Measurements from ENCODE around the gene RABGGTA.
"Not testable (repeated sequence)": the region's sequence is repeated elsewhere in the genome, so short reads cannot be mapped to it uniquely, and the experiment has no call there.

Gene RABGGTA

DNA sequence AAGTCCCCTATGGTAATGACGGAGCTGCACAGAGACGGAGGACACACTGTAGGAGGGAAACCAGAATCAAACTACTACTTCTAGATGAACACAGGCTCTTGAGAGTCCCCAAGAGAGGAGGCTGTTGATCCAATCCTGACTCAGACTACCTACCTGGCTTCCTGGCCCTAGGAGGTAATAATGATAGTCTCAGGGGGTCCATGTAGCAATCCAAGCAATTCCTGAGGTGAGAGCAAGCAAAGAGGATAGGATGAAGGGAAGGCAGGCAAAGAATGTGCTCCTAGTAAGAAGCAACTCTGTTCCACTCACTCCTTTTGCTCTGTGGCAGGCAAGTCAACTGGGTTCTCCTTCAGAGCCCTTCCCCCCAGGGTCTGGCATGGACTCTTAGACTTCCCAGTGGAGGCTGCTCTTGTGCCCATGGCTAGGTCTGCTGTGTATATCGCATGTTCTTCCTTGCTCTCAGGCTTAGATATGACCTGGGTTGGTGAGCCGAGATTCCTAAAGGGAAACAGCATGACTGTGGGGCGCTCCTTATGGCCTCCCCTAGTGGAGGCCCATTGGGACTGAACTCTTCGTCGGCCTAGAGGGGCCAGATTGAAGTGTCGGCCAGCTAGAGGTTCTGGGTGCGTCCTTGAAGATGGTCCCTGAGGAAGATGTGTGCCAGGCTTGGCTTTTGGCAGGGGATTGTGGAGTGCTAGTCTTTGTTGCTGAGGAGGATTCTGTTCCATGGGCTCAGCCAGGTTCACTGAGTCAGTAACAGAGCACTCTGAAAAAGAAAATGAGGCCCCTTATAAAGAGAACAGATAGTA lies 31.1 kb downstream of the RABGGTA start:
- DNase-seq (ENCODE audit: low spot score), result no peak

DNA sequence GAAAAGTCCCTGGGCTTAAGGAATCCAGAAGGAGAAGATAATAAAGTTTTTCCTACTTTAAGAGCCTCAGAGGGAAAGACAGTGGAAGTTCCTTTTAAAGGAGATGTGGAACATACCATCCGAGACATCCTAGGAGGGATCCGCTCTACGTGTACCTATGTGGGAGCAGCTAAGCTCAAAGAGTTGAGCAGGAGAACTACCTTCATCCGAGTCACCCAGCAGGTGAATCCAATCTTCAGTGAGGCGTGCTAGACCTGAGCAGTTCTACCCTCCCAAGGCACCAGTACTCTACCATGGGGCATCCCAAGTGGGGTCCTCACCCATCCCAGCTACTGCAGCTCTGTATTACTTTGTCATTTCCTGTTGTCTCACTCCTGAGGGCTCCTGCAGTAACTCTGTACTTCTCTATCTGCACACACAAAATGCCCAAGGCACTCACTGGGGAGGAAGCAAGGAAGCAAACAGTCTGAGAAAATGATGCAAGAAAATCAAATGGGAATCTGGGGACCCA lies 32.8 kb downstream of the RABGGTA start:
- no peak for DNase-seq (ENCODE audit: low spot score)

DNA sequence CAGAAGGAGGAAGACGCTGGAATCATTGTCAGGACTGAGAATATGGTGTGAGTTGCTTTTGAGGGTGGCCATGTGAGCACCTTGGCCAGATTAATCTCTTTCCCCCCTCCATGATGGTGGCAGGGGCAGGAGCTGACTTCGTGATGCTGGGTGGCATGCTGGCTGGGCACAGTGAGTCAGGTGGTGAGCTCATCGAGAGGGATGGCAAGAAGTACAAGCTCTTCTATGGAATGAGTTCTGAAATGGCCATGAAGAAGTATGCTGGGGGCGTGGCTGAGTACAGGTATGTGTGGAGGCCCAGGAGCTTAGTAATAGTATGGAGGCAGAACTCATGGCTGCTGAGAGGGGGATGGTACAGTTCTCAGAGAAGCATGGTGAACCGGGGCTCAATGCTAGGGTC lies 33.3 kb downstream of the RABGGTA start:
- DNase-seq (ENCODE audit: low spot score), result no peak

DNA sequence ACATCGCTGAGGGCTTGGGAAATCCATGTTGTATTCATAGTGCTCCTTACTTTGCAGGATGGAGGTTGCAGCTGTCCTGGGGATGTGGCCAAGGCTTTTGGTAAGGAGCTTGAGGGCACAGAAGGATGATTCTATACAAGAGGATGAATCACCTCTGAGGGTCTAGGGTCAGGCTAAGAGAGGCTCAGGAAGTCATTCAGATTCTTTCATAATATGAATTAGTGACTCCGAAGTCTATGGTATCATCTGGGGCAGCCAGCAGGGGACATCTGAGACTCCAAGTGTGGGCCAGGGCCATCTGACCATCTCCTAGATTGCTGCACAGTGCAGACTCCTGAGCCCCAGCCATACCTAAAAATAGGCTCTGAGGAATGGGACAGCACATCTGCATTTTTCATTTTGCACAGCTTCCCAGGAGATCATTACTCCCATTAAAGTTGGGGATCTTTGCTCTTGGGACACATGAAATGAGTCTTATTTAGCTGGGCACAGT lies 33.9 kb downstream of the RABGGTA start:
- DNase-seq (ENCODE audit: low spot score), result no peak

DNA sequence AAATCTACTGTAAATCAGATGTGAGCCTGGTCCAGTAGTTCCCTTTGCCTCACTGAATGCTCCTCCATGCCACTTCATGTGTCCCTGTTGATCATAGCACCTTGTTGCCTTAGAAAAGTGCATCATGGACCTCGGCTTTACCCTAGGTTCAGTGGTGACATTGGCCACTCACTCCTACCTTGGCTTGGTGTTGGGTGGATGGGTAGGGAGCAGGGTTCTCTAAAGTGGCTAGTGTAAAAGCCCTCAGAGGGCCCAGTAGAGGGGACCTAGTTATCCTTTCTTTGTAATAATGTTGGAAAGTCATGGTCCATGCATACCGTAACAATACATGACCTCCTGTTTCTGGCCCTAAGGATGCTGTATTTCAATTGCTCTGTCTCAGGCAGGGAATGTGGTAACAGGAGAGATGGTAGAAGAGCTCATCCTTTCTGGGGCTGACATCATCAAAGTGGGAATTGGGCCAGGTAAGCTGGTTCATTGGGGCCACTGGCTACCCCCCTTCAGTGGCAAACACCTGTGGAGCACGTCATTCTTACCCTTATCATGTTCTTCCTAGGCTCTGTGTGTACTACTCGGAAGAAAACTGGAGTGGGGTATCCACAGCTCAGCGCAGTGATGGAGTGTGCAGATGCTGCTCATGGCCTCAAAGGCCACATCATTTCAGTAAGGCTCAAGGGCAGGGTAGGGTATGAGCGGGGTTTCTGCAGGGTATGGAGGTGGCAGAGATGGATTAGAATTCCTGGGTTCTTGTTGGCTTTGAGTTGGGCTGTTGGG lies 34.5 kb downstream of the RABGGTA start:
- no peak for DNase-seq (ENCODE audit: low spot score)

GRCh38 chr14:24235804-24236688 lies 35.4 kb downstream of the RABGGTA start:
- no peak for DNase-seq (ENCODE audit: low spot score)

DNA sequence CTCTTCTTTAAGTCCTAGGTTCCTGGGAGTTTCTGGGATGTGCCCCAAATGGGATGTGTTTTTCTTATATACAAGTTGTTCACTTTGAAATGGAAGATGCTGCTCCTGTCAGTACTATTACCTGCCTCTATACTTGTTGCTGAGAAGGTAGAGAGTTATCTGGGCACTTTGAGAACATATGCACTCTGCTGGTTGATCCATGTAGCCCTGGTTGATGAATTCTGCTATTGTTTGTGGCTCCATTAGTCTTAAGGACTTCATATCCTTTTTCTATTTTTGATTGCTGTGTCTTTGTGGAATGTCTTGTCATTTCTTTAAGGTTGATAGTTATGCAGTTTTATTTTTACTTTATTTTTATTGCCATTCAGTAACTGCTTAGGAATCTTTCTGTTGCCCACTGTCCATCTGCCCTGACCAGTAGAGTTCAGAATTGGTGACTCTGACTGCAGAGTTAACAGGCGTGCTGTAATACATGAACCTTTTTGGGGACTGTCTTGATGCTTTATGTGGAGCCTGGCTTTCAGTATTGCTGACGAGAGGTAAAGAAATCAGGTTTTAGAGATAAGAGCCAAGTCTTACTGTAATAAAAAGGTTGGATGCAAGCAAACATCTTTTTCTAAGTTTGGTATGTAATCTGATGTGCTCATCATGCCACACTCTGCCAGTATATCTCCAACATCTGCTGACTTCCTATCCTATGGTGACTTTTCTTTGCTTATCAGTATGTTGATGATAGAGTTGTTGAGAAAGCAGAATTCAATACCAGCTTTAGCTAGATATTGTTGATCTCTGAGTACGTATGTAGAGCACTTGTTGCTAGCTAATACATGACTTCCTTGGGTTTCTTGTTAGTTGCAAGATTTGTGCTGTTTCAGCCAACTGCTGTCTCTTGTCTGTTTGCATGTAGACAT lies 37.0 kb downstream of the RABGGTA start:
- no peak for DNase-seq (ENCODE audit: low spot score)

DNA sequence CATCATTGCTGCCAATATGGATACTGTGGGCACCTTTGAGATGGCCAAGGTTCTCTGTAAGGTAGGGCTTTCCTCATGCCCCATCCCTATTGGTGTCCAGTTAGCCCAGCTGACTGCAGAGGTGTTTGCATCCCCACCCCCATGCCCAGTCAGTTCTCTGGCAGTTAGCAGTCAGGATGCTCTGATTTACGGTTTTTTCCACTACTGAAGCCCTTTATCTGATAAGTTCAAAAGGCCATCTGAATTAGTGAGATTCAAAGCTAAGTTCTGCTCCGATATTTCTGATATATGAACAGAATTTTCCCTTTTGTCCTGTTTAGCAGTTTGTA lies 37.9 kb downstream of the RABGGTA start:
- no peak for DNase-seq (ENCODE audit: low spot score)

GRCh38 chr14:24232645-24233537 lies 38.5 kb downstream of the RABGGTA start, which contains the start of gene GMPR2:
Gene GMPR2 (plus strand): TSS chr14:24232929. CDS start chr14:24233254, 325 bp downstream.
- DNase-seq (ENCODE audit: low spot score), result no peak

- DNase-seq (ENCODE audit: low spot score), result peak; percentile 92
These were observed 39.2 kb downstream of the RABGGTA start, which contains the start of gene NEDD8 for GRCh38 chr14:24232121-24232644. Gene NEDD8 (minus strand): TSS chr14:24232367. CDS start chr14:24232267, 100 bp downstream.

- DNase-seq (ENCODE audit: low spot score), result peak; percentile 26
These were observed 39.9 kb downstream of the RABGGTA start for GRCh38 chr14:24231263-24232120.

DNA sequence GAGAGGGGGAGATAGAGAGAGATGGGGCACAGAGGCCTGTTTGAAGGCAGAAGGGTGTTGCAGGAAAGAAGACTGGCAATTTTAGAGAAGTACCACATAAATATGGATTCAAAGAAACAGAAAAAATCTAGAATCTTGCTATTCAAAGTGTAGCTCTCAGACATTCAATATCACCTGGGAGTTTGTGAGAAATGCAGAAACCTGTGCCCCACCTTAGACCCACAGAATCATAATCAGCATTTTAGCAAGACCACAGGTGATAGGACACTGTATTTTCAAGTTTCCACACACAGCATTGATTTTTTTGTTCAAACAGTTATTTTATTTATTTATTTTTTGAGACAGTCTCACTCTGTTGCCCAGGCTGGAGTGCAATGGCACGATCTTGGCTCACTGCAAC lies 42.5 kb downstream of the RABGGTA start:
- DNase-seq (ENCODE audit: low spot score), result no peak

DNA sequence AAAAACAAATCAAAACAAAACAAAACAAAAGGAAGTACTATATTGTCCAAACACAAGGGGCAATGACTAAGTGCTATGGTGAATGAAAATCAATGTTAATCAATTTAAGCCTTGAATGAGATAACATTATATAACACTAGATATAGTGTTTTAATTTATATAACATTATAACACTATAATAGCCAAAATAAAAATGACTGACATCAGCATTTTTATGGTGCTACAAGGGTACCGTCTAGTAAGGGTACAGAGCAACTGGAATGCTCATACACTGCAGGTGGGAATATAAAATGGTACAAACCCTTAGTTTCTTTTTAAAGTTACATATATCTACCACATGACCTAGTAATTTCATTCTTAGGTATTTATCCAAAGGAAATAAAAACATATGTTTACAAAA lies 44.9 kb downstream of the RABGGTA start:
- DNase-seq (ENCODE audit: low spot score), result no peak

- no peak for DNase-seq (ENCODE audit: low spot score)
These were observed 46.8 kb downstream of the RABGGTA start for GRCh38 chr14:24224618-24225071.

- not testable (repeated sequence) for DNase-seq (ENCODE audit: low spot score)
These were observed 48.4 kb downstream of the RABGGTA start for GRCh38 chr14:24222987-24223386.

- DNase-seq (ENCODE audit: low spot score), result no peak
These were observed 51.9 kb downstream of the RABGGTA start for GRCh38 chr14:24219521-24219920.

- DNase-seq (ENCODE audit: low spot score), result no peak
These were observed 52.3 kb downstream of the RABGGTA start for GRCh38 chr14:24219080-24219479.

DNA sequence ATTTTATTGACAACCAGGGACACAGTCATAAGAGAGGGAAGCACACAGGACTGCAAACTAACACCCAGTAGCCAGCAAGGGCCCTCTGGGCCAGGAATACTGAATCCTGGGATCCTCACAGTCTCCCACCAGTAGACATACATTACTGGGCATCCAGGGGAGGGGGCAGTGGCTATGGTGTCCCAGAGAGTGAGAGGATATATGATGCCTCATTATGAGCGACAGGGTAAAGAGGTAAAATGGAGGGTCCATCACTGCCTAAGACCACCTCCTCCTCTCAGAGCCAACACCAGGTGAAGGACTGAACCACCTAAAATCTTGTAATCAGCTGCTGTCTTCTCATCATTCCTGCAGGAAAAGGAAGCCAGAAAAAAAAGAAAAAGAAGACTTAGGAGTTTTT lies 54.5 kb downstream of the RABGGTA start:
- DNase-seq (ENCODE audit: low spot score), result not testable (repeated sequence)
